Stimulated activated CD4-positive, alpha-beta T cell treated with anti-CD3 and anti-CD28 coated beads, Interleukin-2, amount 100 ng/mL, for 48 hours (primary cell): ENCODE results near the gene OR51B5.
"Not testable (repeated sequence)": the region's sequence is repeated elsewhere in the genome, so short reads cannot be mapped to it uniquely, and the experiment has no call there.

Experiments
- DNase-seq, 2 donors: peaks; one replicate each; pipeline ENCODE4 v3.0.0-alpha.2; 2020

The OR51B5 gene

GRCh38 chr11:5324197-5324596 is 19.1 kb downstream of the OR51B5 start, which contains the start of gene OR51B2:
Gene OR51B2 (minus strand): TSS chr11:5324297. CDS start chr11:5324297, 0 bp downstream.
- no peak for DNase-seq

- no peak for DNase-seq
Observed at GRCh38 chr11:5317292-5317691, 26.0 kb downstream of the OR51B5 start.

GRCh38 chr11:5313326-5314023 is 29.8 kb downstream of the OR51B5 start:
- not testable (repeated sequence) for DNase-seq

DNA sequence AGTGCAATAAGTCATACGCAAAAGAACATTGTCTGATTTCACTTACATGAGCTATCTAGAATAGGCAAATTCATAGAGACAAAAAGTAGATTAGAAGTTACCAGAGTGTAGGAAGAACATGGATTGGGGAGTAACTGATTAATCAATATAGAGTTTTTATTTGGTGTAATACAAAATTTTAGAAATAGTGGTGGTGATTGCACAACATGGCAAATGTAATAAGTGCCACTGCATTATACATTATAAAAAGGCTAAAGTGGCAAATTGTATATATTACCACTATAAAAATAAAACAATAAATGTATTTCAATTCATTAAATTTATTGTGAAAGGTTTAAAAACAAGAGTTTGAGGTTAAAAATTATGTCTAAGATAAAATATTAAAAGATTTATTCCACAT is 32.9 kb downstream of the OR51B5 start:
- no peak for DNase-seq

GRCh38 chr11:5307256-5308019 is 35.9 kb downstream of the OR51B5 start:
- no peak for DNase-seq

DNA sequence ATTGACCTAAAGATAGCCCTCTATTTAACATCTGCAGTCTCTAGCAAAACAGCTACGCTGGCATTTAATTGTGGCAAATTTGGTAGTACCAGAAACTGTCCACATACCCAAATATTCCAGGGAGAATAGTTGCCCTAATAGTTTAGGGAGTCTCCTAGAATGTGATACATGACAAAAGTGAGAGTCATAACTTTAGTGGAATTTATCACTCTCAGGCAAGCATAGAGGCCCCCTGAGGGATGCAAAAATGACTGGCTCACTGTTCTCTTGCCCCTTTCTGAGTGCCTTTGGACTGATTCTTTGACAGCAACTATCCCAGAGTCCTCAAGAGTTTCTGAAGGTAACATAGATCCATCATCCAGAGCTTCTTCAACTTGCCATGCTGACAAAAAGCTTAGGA is 39.3 kb downstream of the OR51B5 start:
- DNase-seq = no peak

- no peak for DNase-seq
Observed at GRCh38 chr11:5303626-5304025, 39.7 kb downstream of the OR51B5 start.

DNA sequence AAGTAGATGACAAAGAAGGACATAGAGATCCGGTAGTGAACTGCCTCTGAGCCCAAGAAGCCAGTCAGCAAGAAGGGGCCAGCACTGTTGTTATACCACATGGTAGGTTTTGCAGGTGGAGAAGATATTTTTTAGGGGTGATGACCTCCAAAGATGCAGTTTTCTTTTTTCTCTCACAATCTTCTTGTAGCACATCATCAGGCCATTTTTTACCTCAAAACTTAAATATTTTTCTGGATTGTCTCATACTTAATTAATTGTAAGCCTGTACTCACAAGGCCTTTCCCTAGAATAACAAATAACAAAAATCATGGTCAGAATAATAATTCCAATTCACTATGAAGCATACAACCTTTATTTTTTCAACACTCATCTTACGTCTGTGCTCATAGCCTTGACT is 41.5 kb downstream of the OR51B5 start, which contains the start of gene OR51B4:
Gene OR51B4 (minus strand): TSS at position 101 of the 400 bp plus-strand sequence. CDS start 0 bp downstream, at position 101.
- DNase-seq = no peak

- DNase-seq = no peak
Observed at GRCh38 chr11:5300251-5300650, 43.1 kb downstream of the OR51B5 start.

DNA sequence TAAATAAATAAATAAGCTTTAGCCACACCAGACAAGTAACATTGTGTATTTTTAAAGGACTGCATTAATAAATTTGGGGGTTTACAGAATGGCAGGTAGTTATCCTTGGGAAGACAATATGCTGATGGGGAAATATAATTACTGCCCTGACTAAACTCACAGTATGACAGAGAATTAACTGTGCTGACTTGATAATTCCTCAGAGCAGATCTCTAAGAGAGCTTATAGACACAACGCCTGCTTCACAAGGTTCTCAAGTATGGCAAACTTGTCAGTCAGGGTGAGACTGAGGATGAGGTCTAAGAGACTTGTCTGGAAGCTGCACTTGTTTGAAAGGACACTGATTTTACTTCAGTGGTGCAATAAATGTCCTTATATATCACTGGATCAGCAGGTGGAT is 44.9 kb downstream of the OR51B5 start:
- no peak for DNase-seq

GRCh38 chr11:5297721-5298323 is 45.5 kb downstream of the OR51B5 start:
- no peak for DNase-seq

GRCh38 chr11:5294342-5294995 is 48.9 kb downstream of the OR51B5 start:
- not testable (repeated sequence) for DNase-seq

DNA sequence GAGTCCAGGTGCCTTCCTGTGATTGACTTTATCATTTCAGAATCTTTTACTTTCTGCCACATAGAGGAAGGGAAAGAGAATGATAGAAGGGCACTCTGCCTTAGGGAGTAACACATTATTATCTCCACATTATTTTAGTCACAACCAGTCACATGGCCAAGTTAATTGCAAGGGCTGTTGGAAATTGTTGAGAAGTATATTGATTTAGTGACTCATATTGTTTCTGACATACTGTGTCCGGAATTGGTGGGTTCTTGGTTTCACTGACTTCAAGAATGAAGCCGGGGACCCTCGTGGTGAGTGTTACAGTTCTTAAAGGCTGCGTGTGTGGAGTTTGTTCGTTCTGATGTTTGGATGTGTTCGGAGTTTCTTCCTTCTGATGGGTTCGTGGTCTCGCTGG is 50.3 kb downstream of the OR51B5 start:
- no peak for DNase-seq
